Measurements from ENCODE around the gene RAD50.
"Not testable (repeated sequence)": the region's sequence is repeated elsewhere in the genome, so short reads cannot be mapped to it uniquely, and the experiment has no call there.

RAD50 gene

GRCh38 chr5:132556763-132557477 lies at the start of gene RAD50:
RAD50 (plus strand) TSS chr5:132556977; CDS start chr5:132557325, 348 bp downstream.
- Histone ChIP-seq H3K36me3 (ENCODE audit: control insufficient read depth, low read length) (peaks cover 38% of the 10 kb centered on the region), H3K9me2 (replicated peaks; ENCODE audit: control insufficient read depth, low read length) (no peaks in the 10 kb centered on the region), H4K20me1 (ENCODE audit: control insufficient read depth, insufficient read depth, low read depth, low read length) (no peaks in the 10 kb centered on the region), H3F3A (ENCODE audit: control insufficient read depth, insufficient read depth) (no peaks in the 10 kb centered on the region), H3K4me1 (ENCODE audit: control insufficient read depth, low read length) (peaks cover 17% of the 10 kb centered on the region), H3K4me3 (ENCODE audit: low read length) (peak within 1 kb of the TSS; percentile 92), H3K4me2 (ENCODE audit: low read length) (peak within 1 kb of the TSS; percentile 70), H3K9me3 (ENCODE audit: control insufficient read depth, insufficient read depth, low read length) (no peaks in the 10 kb centered on the region), H3K79me2 (ENCODE audit: control insufficient read depth, low read length) (peaks cover 58% of the 10 kb centered on the region), H3K27ac (ENCODE audit: low read depth, low read length) (peak within 1 kb of the TSS; percentile 65), H3K27me3 (ENCODE audit: control insufficient read depth, low read length) (no peaks in the 10 kb centered on the region)
- TF ChIP-seq EZH2phosphoT487 (IDR thresholded peaks at IDR 0.05; ENCODE audit: borderline replicate concordance, low read length) (no peak), CTCF (IDR thresholded peaks at IDR 0.05; ENCODE audit: low read depth, low read length, poor library complexity, severe bottlenecking) (no peak)

GRCh38 chr5:132510076-132510475 lies 46.7 kb upstream of the RAD50 start:
- H3K9me2 ChIP-seq (replicated peaks; ENCODE audit: control insufficient read depth, low read length), result no peaks in the 10 kb centered on the region
- no peak overlapping the region for H3K27ac ChIP-seq (ENCODE audit: low read depth, low read length)
- H3K27me3 ChIP-seq (ENCODE audit: control insufficient read depth, low read length), result peaks cover 10% of the 10 kb centered on the region; the same call in 1 of the 2 replicates
- H3K4me3 ChIP-seq (ENCODE audit: low read length), result no peak overlapping the region
- H3K4me2 ChIP-seq (ENCODE audit: low read length), result no peak overlapping the region
- H3K79me2 ChIP-seq (ENCODE audit: control insufficient read depth, low read length), result no peaks in the 10 kb centered on the region
- TF ChIP-seq CTCF (IDR thresholded peaks at IDR 0.05; ENCODE audit: low read depth, low read length, poor library complexity, severe bottlenecking), result no peak
- no peak for TF ChIP-seq EZH2phosphoT487 (IDR thresholded peaks at IDR 0.05; ENCODE audit: borderline replicate concordance, low read length)
- peaks cover 4% of the 10 kb centered on the region; the same call in 1 of the 2 replicates for H3K9me3 ChIP-seq (ENCODE audit: control insufficient read depth, insufficient read depth, low read length)
- no peaks in the 10 kb centered on the region for H3F3A ChIP-seq (ENCODE audit: control insufficient read depth, insufficient read depth)
- no peaks in the 10 kb centered on the region for H3K4me1 ChIP-seq (ENCODE audit: control insufficient read depth, low read length)
- H4K20me1 ChIP-seq (ENCODE audit: control insufficient read depth, insufficient read depth, low read depth, low read length), result no peaks in the 10 kb centered on the region; the same call in 1 of the 2 replicates
- H3K36me3 ChIP-seq (ENCODE audit: control insufficient read depth, low read length), result no peaks in the 10 kb centered on the region

- H3K79me2 ChIP-seq (ENCODE audit: control insufficient read depth, low read length); H3K9me2 ChIP-seq (replicated peaks; ENCODE audit: control insufficient read depth, low read length); H3K4me3 ChIP-seq (ENCODE audit: low read length); H3F3A ChIP-seq (ENCODE audit: control insufficient read depth, insufficient read depth); H3K27me3 ChIP-seq (ENCODE audit: control insufficient read depth, low read length); H3K27ac ChIP-seq (ENCODE audit: low read depth, low read length); H3K9me3 ChIP-seq (ENCODE audit: control insufficient read depth, insufficient read depth, low read length); H4K20me1 ChIP-seq (ENCODE audit: control insufficient read depth, insufficient read depth, low read depth, low read length); H3K4me1 ChIP-seq (ENCODE audit: control insufficient read depth, low read length); H3K4me2 ChIP-seq (ENCODE audit: low read length); H3K36me3 ChIP-seq (ENCODE audit: control insufficient read depth, low read length): not testable (repeated sequence)
Measured at GRCh38 chr5:132513618-132514336, 43.0 kb upstream of the RAD50 start.

GRCh38 chr5:132522067-132522466 lies 34.7 kb upstream of the RAD50 start:
- H3K4me1 ChIP-seq (ENCODE audit: control insufficient read depth, low read length), result peaks cover 22% of the 10 kb centered on the region
- not testable (repeated sequence) for H3K4me2 ChIP-seq (ENCODE audit: low read length)

GRCh38 chr5:132524877-132525276 lies 31.9 kb upstream of the RAD50 start:
- H4K20me1 ChIP-seq (ENCODE audit: control insufficient read depth, insufficient read depth, low read depth, low read length); H3K9me3 ChIP-seq (ENCODE audit: control insufficient read depth, insufficient read depth, low read length); H3K79me2 ChIP-seq (ENCODE audit: control insufficient read depth, low read length); H3K9me2 ChIP-seq (replicated peaks; ENCODE audit: control insufficient read depth, low read length); H3K27me3 ChIP-seq (ENCODE audit: control insufficient read depth, low read length); H3K27ac ChIP-seq (ENCODE audit: low read depth, low read length); H3K36me3 ChIP-seq (ENCODE audit: control insufficient read depth, low read length); H3F3A ChIP-seq (ENCODE audit: control insufficient read depth, insufficient read depth); H3K4me3 ChIP-seq (ENCODE audit: low read length): not testable (repeated sequence)
- H3K4me1 ChIP-seq (ENCODE audit: control insufficient read depth, low read length), result peaks cover 24% of the 10 kb centered on the region
- H3K4me2 ChIP-seq (ENCODE audit: low read length), result peak overlapping the region; percentile 2; the same call in 1 of the 2 replicates

More at GRCh38 chr5:132522067-132522466, 34.7 kb upstream of the RAD50 start:
- H3K27me3 ChIP-seq (ENCODE audit: control insufficient read depth, low read length); H3F3A ChIP-seq (ENCODE audit: control insufficient read depth, insufficient read depth); H3K36me3 ChIP-seq (ENCODE audit: control insufficient read depth, low read length); H3K9me2 ChIP-seq (replicated peaks; ENCODE audit: control insufficient read depth, low read length); H3K79me2 ChIP-seq (ENCODE audit: control insufficient read depth, low read length); H3K9me3 ChIP-seq (ENCODE audit: control insufficient read depth, insufficient read depth, low read length); H3K27ac ChIP-seq (ENCODE audit: low read depth, low read length); H4K20me1 ChIP-seq (ENCODE audit: control insufficient read depth, insufficient read depth, low read depth, low read length); H3K4me3 ChIP-seq (ENCODE audit: low read length): not testable (repeated sequence)

All from DOHH2 (cell line).